NCI-H1930 (cell line): Measurements from ENCODE around the gene UNC5B.

Source experiments
- DNase-seq, 2 experiments: peaks; one replicate each; lab custom pipeline; 2025; lab: John Stamatoyannopoulos, UW

The UNC5B gene

DNA sequence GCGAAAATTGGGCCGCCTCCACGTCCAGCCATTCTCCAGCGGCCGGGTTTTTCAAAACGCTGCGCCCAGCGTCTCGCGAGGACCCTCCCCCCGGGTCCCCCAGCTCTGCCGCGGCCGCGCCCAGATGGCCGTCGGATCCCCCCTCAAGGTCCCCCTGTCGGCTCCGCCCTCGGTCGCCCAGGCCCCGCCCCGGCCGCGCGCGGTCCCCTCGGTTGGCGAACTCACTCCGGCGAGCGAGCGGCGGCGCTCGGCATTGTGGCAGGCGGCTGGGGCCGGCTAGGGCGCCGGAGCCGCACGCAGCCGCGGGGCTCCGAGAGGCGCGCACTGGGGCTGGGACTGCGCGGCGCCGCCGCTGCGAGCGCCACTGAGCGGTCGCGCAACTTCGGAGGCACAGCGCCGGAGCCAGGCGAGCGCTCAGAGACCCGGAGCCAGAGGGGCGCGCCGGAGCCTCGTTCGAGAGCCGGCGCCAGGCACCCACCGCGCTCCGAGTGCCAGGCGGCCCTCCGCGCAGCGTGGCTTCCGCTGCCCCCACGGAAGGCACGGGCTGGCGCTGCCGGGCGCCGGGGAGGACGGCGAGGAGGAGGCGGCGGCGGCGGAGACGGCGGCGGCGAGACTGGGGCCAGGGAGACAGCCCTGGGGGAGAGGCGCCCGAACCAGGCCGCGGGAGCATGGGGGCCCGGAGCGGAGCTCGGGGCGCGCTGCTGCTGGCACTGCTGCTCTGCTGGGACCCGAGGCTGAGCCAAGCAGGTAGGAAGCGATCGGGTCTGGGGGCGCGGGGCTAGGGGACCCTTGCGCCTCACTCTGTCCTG lies at the start of gene UNC5B:
Gene UNC5B, plus strand, starts transcription at position 253 of the 809 bp plus-strand sequence. Its CDS starts 416 bp downstream, at position 669.
- DNase-seq = peak; percentile 81 to 86

DNA sequence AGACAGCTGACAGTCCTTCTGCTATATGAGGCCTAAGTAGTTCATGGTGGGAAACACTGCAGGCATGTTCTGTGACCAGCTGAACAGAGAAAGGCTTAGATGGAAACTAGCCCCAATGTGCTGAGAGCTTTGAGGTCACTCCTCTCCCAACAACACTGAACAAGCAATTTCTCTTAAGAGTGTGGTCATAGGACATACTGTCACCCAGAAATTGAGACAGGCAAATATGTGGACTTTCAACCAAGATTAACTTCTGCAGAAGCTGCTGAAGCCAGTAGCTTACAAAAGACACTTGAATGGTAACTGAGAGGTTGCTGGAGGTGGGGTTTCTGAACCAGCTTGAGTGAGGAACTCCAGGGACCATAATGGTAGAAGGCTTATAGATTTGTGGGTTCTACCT lies 38.9 kb upstream of the UNC5B start:
- DNase-seq = no peak

- DNase-seq = no peak
Observed at GRCh38 chr10:71176661-71177060, 35.7 kb upstream of the UNC5B start.

DNA sequence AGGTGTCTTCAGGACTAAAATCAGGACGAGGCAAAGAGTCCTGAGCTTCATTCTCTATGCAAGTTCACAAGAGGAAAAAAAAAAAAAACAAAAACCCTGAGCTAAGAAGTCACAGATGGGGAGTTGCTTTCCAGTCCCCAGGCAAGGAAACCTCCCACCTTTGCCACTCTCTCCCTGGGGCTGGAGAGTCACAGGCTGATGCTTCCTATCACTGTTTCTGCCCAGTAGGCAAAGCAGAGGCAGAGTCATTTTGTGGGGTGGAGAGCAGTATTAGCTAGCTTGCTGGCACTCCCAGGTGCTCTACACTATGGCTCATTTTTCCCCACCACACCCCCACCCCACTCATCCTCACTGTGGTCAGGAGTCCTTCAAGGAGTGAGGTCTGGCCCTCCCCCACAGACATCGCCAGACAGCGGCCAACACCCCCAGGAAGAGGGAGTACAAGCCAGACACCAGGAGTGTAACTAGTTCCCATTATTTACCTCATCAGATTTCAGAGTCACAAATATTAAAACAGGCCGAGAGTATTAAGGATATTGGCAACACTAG lies 34.6 kb upstream of the UNC5B start:
- DNase-seq = no peak

GRCh38 chr10:71178880-71179279 lies 33.5 kb upstream of the UNC5B start:
- no peak for DNase-seq

DNA sequence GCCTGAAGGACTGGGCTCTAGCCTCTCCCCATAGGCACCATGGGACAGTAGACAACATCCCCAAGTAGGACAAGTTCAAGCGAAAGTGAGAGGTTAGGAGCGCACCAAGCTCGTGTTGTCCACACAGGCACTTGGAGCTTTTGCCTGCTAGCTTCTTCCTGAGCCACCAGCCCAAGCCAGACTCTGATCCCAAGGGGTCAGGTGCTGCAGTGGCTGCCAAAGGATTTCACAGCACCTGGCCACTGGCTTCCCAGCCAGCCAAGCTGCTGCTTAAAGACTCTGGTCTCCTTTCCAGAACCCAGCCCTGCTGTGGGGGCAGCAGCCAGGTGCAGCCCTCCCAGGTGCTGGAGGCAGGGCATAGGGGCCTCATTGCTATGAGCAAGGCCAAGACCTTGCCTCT lies 33.0 kb upstream of the UNC5B start:
- no peak for DNase-seq

GRCh38 chr10:71184421-71184820 lies 27.9 kb upstream of the UNC5B start:
- no peak for DNase-seq

GRCh38 chr10:71185209-71185608 lies 27.2 kb upstream of the UNC5B start:
- no peak for DNase-seq

GRCh38 chr10:71187197-71187596 lies 25.2 kb upstream of the UNC5B start:
- no peak for DNase-seq

- DNase-seq = no peak
Observed at GRCh38 chr10:71187600-71187999, 24.8 kb upstream of the UNC5B start.

DNA sequence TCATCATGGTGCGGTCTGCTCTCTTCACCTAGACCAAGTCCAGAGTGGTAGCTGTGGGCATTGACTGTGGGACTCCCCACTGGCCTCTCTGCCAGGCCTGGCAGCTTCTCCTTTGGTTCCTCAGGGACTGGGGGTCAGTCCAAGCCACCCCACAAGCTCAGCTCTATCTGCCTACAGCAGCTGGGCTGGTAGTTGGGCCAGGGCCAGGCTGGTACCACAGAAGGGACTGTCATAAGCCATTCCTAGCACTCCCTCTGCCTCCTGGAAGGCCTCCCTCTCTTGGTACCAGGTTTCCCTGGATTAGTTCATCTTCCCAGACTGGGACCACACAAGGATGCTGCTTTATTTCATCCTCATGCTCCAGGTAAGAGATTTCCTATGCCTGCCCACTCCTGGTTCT lies 24.2 kb upstream of the UNC5B start:
- no peak for DNase-seq

GRCh38 chr10:71191019-71191418 lies 21.4 kb upstream of the UNC5B start:
- DNase-seq = no peak

DNA sequence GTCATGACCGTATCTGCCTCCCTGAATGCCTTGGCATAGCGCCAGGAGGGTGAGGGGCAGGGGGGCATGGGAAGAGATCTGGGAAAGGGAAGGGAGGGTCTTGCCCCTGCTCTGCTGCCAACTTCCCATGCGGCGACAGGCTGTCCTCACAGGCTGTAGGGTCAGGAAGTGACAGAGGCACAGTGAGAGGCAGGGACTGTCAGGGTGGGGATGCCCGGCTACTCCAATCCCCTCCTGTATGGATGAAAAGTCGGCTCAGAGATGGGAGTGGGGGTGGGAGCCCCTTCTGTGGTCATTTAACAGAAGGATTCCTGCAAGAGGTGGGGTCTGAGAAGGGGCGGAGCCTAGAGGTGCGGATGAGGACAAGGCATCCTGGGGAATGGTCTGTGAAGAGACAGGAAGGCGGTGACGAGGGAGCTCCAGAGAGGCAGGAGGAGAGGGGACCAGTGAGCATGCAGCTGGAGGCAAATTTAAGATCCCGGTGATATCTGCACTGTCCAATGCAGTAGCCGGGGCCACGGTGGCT lies 20.8 kb upstream of the UNC5B start:
- DNase-seq = no peak

DNA sequence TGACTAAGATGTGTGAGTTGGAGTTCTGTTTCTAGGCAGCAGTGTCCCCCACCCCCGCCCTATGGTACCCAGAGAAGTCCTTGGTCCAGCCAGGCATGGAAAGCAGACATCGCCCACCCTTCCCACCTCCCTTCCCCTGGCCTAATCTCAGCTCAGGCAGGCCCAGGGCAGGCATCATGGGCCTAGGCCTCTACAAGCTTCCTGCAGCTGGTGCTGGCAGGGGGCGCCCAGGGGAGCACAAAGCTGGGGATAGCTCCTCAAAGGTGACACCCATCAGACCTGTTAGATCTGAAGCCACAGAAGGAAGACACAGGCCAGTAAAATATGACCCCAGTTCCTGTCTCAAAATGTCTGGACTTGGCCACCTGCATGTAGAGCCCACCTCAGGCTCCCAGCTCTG lies 18.9 kb upstream of the UNC5B start:
- no peak for DNase-seq

- DNase-seq = no peak
Observed at GRCh38 chr10:71197955-71198354, 14.4 kb upstream of the UNC5B start.

- DNase-seq = no peak
Observed at GRCh38 chr10:71201849-71202248, 10.5 kb upstream of the UNC5B start.

DNA sequence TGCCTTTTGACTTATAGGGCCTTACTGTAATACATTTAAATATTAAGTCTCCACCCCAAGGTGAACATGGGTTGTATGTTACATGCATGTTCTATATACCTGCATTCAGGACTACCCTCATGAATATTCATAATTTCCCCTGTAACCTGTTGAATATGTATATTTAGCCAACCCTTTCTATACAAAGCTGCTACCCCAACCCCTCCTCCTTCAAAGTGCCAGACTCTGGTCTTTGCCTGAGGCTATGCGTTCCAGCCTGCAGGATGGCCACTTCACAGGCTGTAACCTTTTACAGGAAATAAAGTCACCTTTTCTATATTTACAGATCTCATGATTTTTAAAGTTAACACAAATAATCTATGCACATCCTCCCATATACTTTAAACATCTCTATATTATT lies 10.1 kb upstream of the UNC5B start:
- DNase-seq = no peak

DNA sequence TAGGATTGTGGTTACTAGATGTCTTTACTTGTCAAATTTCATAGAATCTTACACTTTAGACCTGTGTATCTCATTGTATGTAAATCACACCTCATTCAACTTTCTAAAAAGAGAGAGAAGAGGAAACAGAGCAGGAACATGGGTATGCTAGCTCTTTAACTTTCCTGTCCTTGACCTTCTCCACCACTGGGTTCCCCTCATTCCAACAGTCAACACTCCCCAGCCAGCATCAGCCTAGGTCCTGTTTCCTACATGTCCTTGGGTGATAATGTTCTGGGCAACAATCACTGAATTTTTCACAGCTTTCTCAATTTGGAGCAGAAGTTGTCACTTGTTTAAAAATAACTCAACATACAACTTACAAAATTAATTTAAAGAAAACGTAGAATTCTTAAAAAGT lies 9.2 kb upstream of the UNC5B start:
- DNase-seq = no peak

DNA sequence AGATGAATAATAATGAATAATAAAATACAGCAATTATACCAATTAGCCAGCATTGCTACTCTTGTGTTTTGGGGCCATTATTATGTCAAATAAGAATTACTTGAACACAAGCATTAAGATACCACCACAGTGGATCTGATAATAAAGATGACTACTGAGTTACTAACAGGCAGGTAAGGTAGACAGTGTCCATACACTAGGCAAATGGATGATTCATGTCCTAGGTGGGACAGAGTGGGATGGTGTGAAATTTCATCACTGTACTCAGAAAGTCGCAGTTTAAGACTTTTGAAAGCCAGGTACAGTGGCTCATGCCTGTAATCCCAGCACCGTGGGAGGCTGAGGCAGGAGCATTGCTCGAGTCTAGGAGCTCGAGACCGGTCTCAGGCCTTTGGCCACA lies 8.7 kb upstream of the UNC5B start:
- no peak for DNase-seq

GRCh38 chr10:71204746-71205145 lies 7.6 kb upstream of the UNC5B start:
- no peak for DNase-seq

- DNase-seq = no peak
Observed at GRCh38 chr10:71205468-71205867, 6.9 kb upstream of the UNC5B start.

DNA sequence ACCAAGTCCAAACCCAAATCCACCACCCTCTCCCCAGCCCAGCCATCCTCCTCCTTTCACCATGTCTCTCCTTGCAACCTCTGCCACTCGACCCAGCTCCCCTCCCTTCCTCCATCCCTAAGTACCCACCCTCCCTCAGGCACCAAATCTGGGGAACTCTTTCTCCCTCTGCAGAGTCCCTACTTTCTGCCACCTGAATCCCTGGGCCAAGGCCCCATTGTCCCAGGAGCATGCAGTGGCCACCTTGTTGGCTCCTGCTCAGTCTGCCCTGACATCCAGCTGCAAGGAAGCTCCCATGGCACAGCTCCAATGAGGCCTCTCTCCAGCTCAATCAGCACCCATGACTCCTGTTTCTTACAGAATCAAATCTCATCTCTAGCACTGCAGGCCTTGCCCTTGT lies 5.5 kb upstream of the UNC5B start:
- no peak for DNase-seq

DNA sequence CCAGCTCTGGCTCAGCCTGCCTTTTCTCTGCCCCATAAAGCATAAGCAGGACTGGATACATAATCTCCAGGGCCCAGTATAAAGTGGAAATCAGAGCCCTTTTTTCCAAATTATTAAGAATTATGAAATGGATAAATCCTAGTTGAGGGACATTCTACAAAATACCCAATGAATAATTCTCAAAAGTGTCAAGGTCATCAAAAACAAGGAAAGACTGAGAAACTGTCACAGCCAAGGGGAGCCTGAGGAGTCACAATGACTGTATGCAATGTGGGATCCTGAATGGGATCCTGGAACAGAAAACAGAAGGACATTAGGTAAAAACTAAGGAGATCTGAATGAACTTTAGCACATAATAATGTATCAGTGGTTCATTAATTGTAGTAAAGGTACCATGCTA lies 4.8 kb upstream of the UNC5B start:
- DNase-seq = no peak

DNA sequence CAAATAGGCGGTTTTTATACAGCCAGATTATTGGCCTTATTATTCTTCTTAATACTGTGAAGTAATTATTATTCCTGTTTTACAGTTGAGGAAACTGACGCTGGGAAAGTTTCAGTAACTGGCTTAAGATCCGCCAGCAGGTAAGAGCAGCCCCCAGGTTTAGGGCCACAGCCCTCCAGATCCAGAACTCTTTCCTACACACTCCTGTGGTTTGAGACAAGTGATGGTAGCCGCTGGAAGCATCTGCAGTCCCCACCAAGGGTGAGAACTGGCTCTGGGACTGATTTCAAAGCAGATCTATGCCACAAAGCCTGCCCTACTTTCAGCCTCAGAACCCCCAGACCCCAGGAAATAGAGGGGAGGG lies 3.0 kb upstream of the UNC5B start:
- no peak for DNase-seq
